GM12878 (cell line): ENCODE measurements around the gene DNAJC5G. TPM values are rescaled to one million over a fixed set of nuclear protein-coding genes. Genes with fewer than 3 reads are reported as not detected.
"Not testable (repeated sequence)": the region's sequence is repeated elsewhere in the genome, so short reads cannot be mapped to it uniquely, and the experiment has no call there.

Source experiments
- ATAC-seq: fragments of 200-7000 bp; cut with Tn5 transposase; 3 replicates; pipeline ENCODE4 v1.9.1; 2020; ENCODE audit warnings: mild to moderate bottlenecking, moderate library complexity
- BruUV-seq: library from RNA; stranded (reverse); fragments of 400-500 nt; replicated peaks from 2 replicates; lab custom pipeline; 2021; lab: Mats Ljungman, UMichigan
- CTCF ChIA-PET: fragments of 300-600 bp; sonication (Branson Sonifier 250); formaldehyde crosslinking; extraction: SDS; loops from one replicate; lab custom pipeline; 2021; ENCODE audit warnings: inconsistent platforms; lab: Yijun Ruan, JAX
- POLR2A ChIA-PET: fragments of 350-600 bp; formaldehyde crosslinking; extraction: SDS; loops from one replicate; lab custom pipeline; 2021; ENCODE audit warnings: inconsistent platforms; lab: Charles Lee
- RAD21 ChIA-PET: fragments of 300-600 bp; sonication (Branson Sonifier 250); formaldehyde crosslinking; loops from one replicate; lab custom pipeline; 2023; ENCODE audit warnings: antibody characterized with exemption; ENCODE audit not compliant: unreplicated experiment; lab: Charles Lee
- SMC1A ChIA-PET: fragments of 300-600 bp; sonication (Branson Sonifier 250); formaldehyde crosslinking; loops from one replicate; lab custom pipeline; 2023; ENCODE audit not compliant: unreplicated experiment, uncharacterized antibody; lab: Charles Lee
- DNase-seq: peaks from one replicate; pipeline ENCODE4 v3.0.0-alpha.2; 2011; ENCODE audit warnings: low read depth, low spot score
- FAIRE-seq: peaks from 3 replicates; lab custom pipeline; 2011; peaks lifted over from hg19 to GRCh38; lab: Jason Lieb, UNC
- H2AFZ ChIP-seq: 2 replicates; pipeline ENCODE4 v1.6.0; 2011; ENCODE audit warnings: low read depth, low read length, control low read depth; ENCODE audit not compliant: control insufficient read depth
- H3K27ac ChIP-seq: 2 replicates; pipeline ENCODE4 v1.5.1; 2011; ENCODE audit warnings: control low read depth; ENCODE audit not compliant: control insufficient read depth, insufficient read depth
- H3K27me3 ChIP-seq, 2 experiments: replicated peaks in 1 of 2; 2 replicates each; pipeline versions ENCODE4 v1.6.0 to v1.6.1; 2011; ENCODE audit warnings: low read length in 1 of 2; ENCODE audit not compliant: control insufficient read depth in 2 of 2, insufficient read depth in 2 of 2
- H3K36me3 ChIP-seq, 2 experiments: 2 replicates each; pipeline ENCODE4 v1.5.1; 2011; ENCODE audit warnings: low read length in 1 of 2; ENCODE audit not compliant: control insufficient read depth in 2 of 2, insufficient read depth in 2 of 2
- H3K4me1 ChIP-seq: 2 replicates; pipeline ENCODE4 v1.6.1; 2011; ENCODE audit warnings: mild to moderate bottlenecking, low read length, moderate library complexity, mixed read lengths; ENCODE audit not compliant: control insufficient read depth, insufficient read depth
- H3K4me2 ChIP-seq: 2 replicates; pipeline ENCODE4 v1.6.0; 2011; ENCODE audit warnings: control low read depth; ENCODE audit not compliant: control insufficient read depth, insufficient read depth
- H3K4me3 ChIP-seq: fragments of 200-600 bp; sonication (generic); 2 replicates; pipeline ENCODE4 v1.5.1; 2016
- H3K79me2 ChIP-seq: 2 replicates; pipeline ENCODE4 v1.6.0; 2011; ENCODE audit warnings: low read length; ENCODE audit not compliant: control insufficient read depth, insufficient read depth
- H3K9ac ChIP-seq: 2 replicates; pipeline ENCODE4 v1.8.0; 2011; ENCODE audit warnings: low read length, control low read depth, mixed read lengths; ENCODE audit not compliant: control insufficient read depth, insufficient read depth
- H3K9me3 ChIP-seq: replicated peaks from 3 replicates; pipeline ENCODE4 v1.5.1; 2011; ENCODE audit warnings: mild to moderate bottlenecking, low read length; ENCODE audit not compliant: control insufficient read depth, insufficient read depth
- H4K20me1 ChIP-seq: 2 replicates; pipeline ENCODE4 v1.6.0; 2011; ENCODE audit not compliant: control insufficient read depth, insufficient read depth
- EGR1 ChIP-seq, 2 experiments: IDR thresholded peaks; 1 replicate in 1 of 2; 2 replicates in 1 of 2; pipeline ENCODE4 v1.6.1; 2011 to 2012; ENCODE audit warnings: low read depth in 2 of 2, low read length in 2 of 2, borderline replicate concordance in 1 of 2, mild to moderate bottlenecking in 1 of 2, moderate library complexity in 1 of 2
- WGBS: methylation state at CpG from one replicate; pipeline ENCODE4 v1.1.6; 2016; ENCODE audit warnings: low lambda C conversion rate; ENCODE audit not compliant: insufficient replicate concordance, insufficient coverage; ENCODE audit errors: missing lambda C conversion rate; 5-methylcytosine and 5-hydroxymethylcytosine counted together
- in situ Hi-C: fragments of 300-500 bp; cut with MboI; formaldehyde crosslinking; loops from 9 replicates; pipeline ENCODE4 v1.14.3; 2018; ENCODE audit warnings: mixed read lengths
- intact Hi-C: fragments of 100-400 bp; cut with micrococcal nuclease; formaldehyde crosslinking; loops from one replicate; pipeline ENCODE4 v1.14.2; 2022; ENCODE audit not compliant: unreplicated experiment
- polyA plus RNA-seq, 11 experiments: library from polyadenylated mRNA; depleted of rRNA in 4 of 11; unstranded in 6 of 11; stranded (reverse) in 5 of 11; fragments of >200 nt; fragmentation: Nextera tagmentation in 4 of 11; fragmentation: Illumina TruSeq in 1 of 11; extraction: Ambion mirVana in 4 of 11; extraction: Trizol in 1 of 11; gene quantifications; 1 replicate in 1 of 11; 2 replicates in 10 of 11; pipeline versions ENCODE4 v1.2.1 to v1.2.3, GENCODE V29; 2011 to 2016; ENCODE audit warnings: inconsistent platforms in 2 of 11, missing spikeins in 2 of 11, low read depth in 1 of 11
- total RNA-seq, 4 experiments: library from RNA; depleted of rRNA in 3 of 4; stranded (reverse); fragments of >200 nt in 3 of 4; fragmentation: Illumina TruSeq in 1 of 4; extraction: Trizol in 1 of 4; gene quantifications; 2 replicates each; pipeline versions ENCODE4 v1.2.1 to v1.2.3, GENCODE V29; 2013 to 2021
- TF ChIP-seq, protein P1 (sequence below): fragments of 450-650 bp; IDR thresholded peaks from 2 replicates; pipeline ENCODE4 v1.6.1; 2017; ENCODE audit warnings: mild to moderate bottlenecking

DNAJC5G gene
- total and polyA plus RNA-seq, 10 of the 15 experiments (the other 5 are each of a cell fraction or from before 2014, with no cell fraction given): not detected

DNA sequence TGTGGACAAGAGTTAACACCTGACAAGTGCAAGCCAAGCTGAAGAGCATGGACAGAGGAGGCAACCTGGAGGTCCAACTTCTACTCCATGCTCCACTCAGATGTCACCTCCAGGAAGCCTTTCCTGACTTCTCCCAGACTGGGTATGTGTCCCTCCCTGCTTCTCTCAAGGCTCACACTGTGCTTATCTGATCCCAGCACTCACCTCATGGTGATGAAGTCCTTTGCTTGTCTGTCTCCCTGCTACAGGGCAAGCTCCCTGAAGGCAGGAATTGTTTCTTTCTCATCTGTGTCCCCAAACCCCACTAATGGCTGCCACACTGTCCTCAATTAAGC lies 9.7 kb upstream of the DNAJC5G start (continued):
- TF ChIP-seq, protein P1, sequence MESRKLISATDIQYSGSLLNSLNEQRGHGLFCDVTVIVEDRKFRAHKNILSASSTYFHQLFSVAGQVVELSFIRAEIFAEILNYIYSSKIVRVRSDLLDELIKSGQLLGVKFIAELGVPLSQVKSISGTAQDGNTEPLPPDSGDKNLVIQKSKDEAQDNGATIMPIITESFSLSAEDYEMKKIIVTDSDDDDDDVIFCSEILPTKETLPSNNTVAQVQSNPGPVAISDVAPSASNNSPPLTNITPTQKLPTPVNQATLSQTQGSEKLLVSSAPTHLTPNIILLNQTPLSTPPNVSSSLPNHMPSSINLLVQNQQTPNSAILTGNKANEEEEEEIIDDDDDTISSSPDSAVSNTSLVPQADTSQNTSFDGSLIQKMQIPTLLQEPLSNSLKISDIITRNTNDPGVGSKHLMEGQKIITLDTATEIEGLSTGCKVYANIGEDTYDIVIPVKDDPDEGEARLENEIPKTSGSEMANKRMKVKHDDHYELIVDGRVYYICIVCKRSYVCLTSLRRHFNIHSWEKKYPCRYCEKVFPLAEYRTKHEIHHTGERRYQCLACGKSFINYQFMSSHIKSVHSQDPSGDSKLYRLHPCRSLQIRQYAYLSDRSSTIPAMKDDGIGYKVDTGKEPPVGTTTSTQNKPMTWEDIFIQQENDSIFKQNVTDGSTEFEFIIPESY: no peak
- TF ChIP-seq EGR1 (IDR thresholded peaks at IDR 0.05; ENCODE audit: borderline replicate concordance in 1 of 2, low read depth in 2 of 2, low read length in 2 of 2): no peak
- TF ChIP-seq, all 136 proteins: peak for 0

DNA sequence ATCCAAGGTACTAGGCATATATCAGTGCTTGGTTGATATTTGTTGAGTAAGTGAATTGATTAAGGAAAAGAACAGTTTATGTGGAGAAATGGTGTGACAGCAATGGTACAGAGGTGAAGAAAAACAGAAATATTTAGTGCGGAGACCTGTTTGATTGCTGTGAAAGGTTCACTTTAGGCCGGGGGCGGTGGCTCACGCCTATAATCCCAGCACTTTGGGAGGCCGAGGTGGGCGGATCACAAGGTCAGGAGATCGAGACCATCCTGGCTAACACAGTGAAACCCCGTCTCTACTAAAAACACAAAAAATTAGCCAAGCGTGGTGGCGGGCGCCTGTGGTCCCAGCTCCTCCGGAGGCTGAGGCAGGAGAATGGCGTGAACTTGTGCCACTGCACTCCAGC lies 6.9 kb upstream of the DNAJC5G start:
- in situ Hi-C loops, H3K9me3 ChIP-seq, H3K79me2 ChIP-seq, DNase-seq, POLR2A ChIA-PET, H3K36me3 ChIP-seq, H3K4me3 ChIP-seq, BruUV-seq, H3K4me2 ChIP-seq, H4K20me1 ChIP-seq, ATAC-seq, FAIRE-seq, H3K9ac ChIP-seq, H2AFZ ChIP-seq, H3K27ac ChIP-seq, intact Hi-C loops: not testable (repeated sequence)
- CTCF ChIA-PET: interaction anchor here (1.2 to 7.9 kb wide), 2 partner anchors 10 to 13 kb away, joined by 3 to 52 read pairs; no protein-coding TSS in a partner anchor
- Histone ChIP-seq H3K27me3 (peaks cover 14 to 19% of the 10 kb centered on the region in 2 experiments), H3K4me1 (peaks cover 20% of the 10 kb centered on the region)
- SMC1A ChIA-PET: interaction anchor here (4.2 kb wide), 1 partner anchor 11 kb away, joined by 20 read pairs; no protein-coding TSS in a partner anchor
- 65% methylated on average over 13 of the region's 13 CpGs for WGBS
- RAD21 ChIA-PET: interaction anchor here (0.7 kb wide), 1 partner anchor 1466 kb away, joined by 4 read pairs; no protein-coding TSS in a partner anchor
